ENCODE measurements around the gene FUT7.

The FUT7 gene

GRCh38 chr9:136990242-136990911 is 41.5 kb downstream of the FUT7 start:
- no peak for TF ChIP-seq CTCF (IDR thresholded peaks at IDR 0.05; ENCODE audit: low read depth, low read length, missing control alignments)
- in situ Hi-C loops (cut with HindIII; ENCODE audit: low sequenced_read_pairs): no loop called here
- no peak for DNase-seq (ENCODE audit: low read depth)

GRCh38 chr9:136988872-136989271 is 43.0 kb downstream of the FUT7 start:
- in situ Hi-C loops (cut with HindIII; ENCODE audit: low sequenced_read_pairs): no loop called here
- TF ChIP-seq CTCF (IDR thresholded peaks at IDR 0.05; ENCODE audit: low read depth, low read length, missing control alignments): no peak
- no peak overlapping the region for H3K4me3 ChIP-seq (ENCODE audit: low read depth, low read length)
- DNase-seq (ENCODE audit: low read depth): no peak

More at GRCh38 chr9:136990242-136990911, 41.5 kb downstream of the FUT7 start:
- H3K4me3 ChIP-seq (ENCODE audit: low read depth, low read length): no peak overlapping the region

GRCh38 chr9:136985853-136986252 is 46.0 kb downstream of the FUT7 start:
- in situ Hi-C loops (cut with HindIII; ENCODE audit: low sequenced_read_pairs): no loop called here
- no peak overlapping the region for H3K4me3 ChIP-seq (ENCODE audit: low read depth, low read length)
- TF ChIP-seq CTCF (IDR thresholded peaks at IDR 0.05; ENCODE audit: low read depth, low read length, missing control alignments): no peak
- no peak for DNase-seq (ENCODE audit: low read depth)

GRCh38 chr9:136985027-136985602 is 46.8 kb downstream of the FUT7 start:
- no peak for TF ChIP-seq CTCF (IDR thresholded peaks at IDR 0.05; ENCODE audit: low read depth, low read length, missing control alignments)
- no peak overlapping the region for H3K4me3 ChIP-seq (ENCODE audit: low read depth, low read length)
- DNase-seq (ENCODE audit: low read depth): no peak
- in situ Hi-C loops (cut with HindIII; ENCODE audit: low sequenced_read_pairs): no loop called here

GRCh38 chr9:136984464-136985026 is 47.3 kb downstream of the FUT7 start:
- no peak for DNase-seq (ENCODE audit: low read depth)
- in situ Hi-C loops (cut with HindIII; ENCODE audit: low sequenced_read_pairs): no loop called here
- no peak for TF ChIP-seq CTCF (IDR thresholded peaks at IDR 0.05; ENCODE audit: low read depth, low read length, missing control alignments)
- no peak overlapping the region for H3K4me3 ChIP-seq (ENCODE audit: low read depth, low read length)

- DNase-seq (ENCODE audit: low read depth): no peak
- no peak overlapping the region for H3K4me3 ChIP-seq (ENCODE audit: low read depth, low read length)
- in situ Hi-C loops (cut with HindIII; ENCODE audit: low sequenced_read_pairs): no loop called here
- TF ChIP-seq CTCF (IDR thresholded peaks at IDR 0.05; ENCODE audit: low read depth, low read length, missing control alignments): no peak
Observed at GRCh38 chr9:136983656-136984314, 48.1 kb downstream of the FUT7 start.

All from astrocyte of the cerebellum (primary cell).